Liver (tissue), 9 donors: ENCODE measurements around the gene CACNA1I. TPM values are rescaled to one million over a fixed set of nuclear protein-coding genes. Genes with fewer than 3 reads are reported as not detected.

Source experiments
- DNase-seq: peaks from one replicate; pipeline ENCODE4 v3.0.0-alpha.2; 2017; ENCODE audit warnings: low spot score
- H3K27ac ChIP-seq, 2 donors: one replicate each; pipeline ENCODE4 v1.7.0; 2013; ENCODE audit warnings: inconsistent platforms in 2 of 2, low read length in 2 of 2, control low read depth in 1 of 2, low read depth in 1 of 2, mild to moderate bottlenecking in 1 of 2
- H3K27me3 ChIP-seq, 4 donors: one replicate each; pipeline versions ENCODE4 v1.6.1 to v1.7.0; 2013; ENCODE audit warnings: low read length in 3 of 4, inconsistent platforms in 1 of 4, mild to moderate bottlenecking in 1 of 4, moderate library complexity in 1 of 4; ENCODE audit not compliant: control insufficient read depth in 4 of 4, insufficient read depth in 4 of 4
- H3K36me3 ChIP-seq, 4 donors: one replicate each; pipeline versions ENCODE4 v1.6.1 to v1.7.0; 2013; ENCODE audit warnings: low read length in 3 of 4, mild to moderate bottlenecking in 3 of 4, low read depth in 1 of 4, moderate library complexity in 1 of 4; ENCODE audit not compliant: control insufficient read depth in 4 of 4, insufficient read depth in 3 of 4
- H3K4me1 ChIP-seq, 4 donors: one replicate each; pipeline versions ENCODE4 v1.6.1 to v1.7.0; 2013; ENCODE audit warnings: low read length in 3 of 4, mild to moderate bottlenecking in 3 of 4, moderate library complexity in 1 of 4; ENCODE audit not compliant: control insufficient read depth in 4 of 4, insufficient read depth in 4 of 4
- H3K4me3 ChIP-seq, 3 donors: one replicate each; pipeline versions ENCODE4 v1.6.1 to v1.7.0; 2013; ENCODE audit warnings: low read length in 3 of 3, control low read depth in 1 of 3, low read depth in 1 of 3, mild to moderate bottlenecking in 1 of 3
- H3K9ac ChIP-seq, 2 donors: one replicate each; pipeline ENCODE4 v1.7.0; 2013; ENCODE audit warnings: low read length in 2 of 2, mild to moderate bottlenecking in 2 of 2, moderate library complexity in 2 of 2, control low read depth in 1 of 2, low read depth in 1 of 2
- H3K9me3 ChIP-seq, 4 donors: one replicate each; pipeline versions ENCODE4 v1.6.1 to v1.7.0; 2013; ENCODE audit warnings: low read length in 3 of 4; ENCODE audit not compliant: control insufficient read depth in 4 of 4
- EGR1 ChIP-seq, 2 donors: IDR thresholded peaks; 2 replicates each; pipeline ENCODE4 v1.6.1; 2016 to 2018; ENCODE audit warnings: antibody characterized with exemption in 2 of 2, low read depth in 2 of 2
- FOXA1 ChIP-seq: IDR thresholded peaks from 2 replicates; pipeline ENCODE4 v1.6.1; 2016; ENCODE audit warnings: antibody characterized with exemption
- FOXA2 ChIP-seq: IDR thresholded peaks from 2 replicates; pipeline ENCODE4 v1.6.1; 2016; ENCODE audit warnings: antibody characterized with exemption
- GABPA ChIP-seq, 2 donors: IDR thresholded peaks in 1 of 2; conservative IDR thresholded peaks in 1 of 2; 2 replicates each; pipeline ENCODE4 v1.6.1; 2016; ENCODE audit warnings: antibody characterized with exemption in 2 of 2, mild to moderate bottlenecking in 1 of 2, moderate library complexity in 1 of 2
- HNF4A ChIP-seq, 2 donors: conservative IDR thresholded peaks; 2 replicates each; pipeline ENCODE4 v1.6.1; 2016; ENCODE audit warnings: antibody characterized with exemption in 2 of 2, mild to moderate bottlenecking in 2 of 2
- HNF4G ChIP-seq: IDR thresholded peaks from 2 replicates; pipeline ENCODE4 v1.6.1; 2016; ENCODE audit warnings: antibody characterized with exemption
- JUND ChIP-seq, 2 donors: IDR thresholded peaks; 2 replicates each; pipeline ENCODE4 v1.6.1; 2016; ENCODE audit warnings: antibody characterized with exemption in 2 of 2
- NR2F2 ChIP-seq: IDR thresholded peaks from 2 replicates; pipeline ENCODE4 v1.6.1; 2016; ENCODE audit warnings: antibody characterized with exemption
- RAD21 ChIP-seq, 2 donors: IDR thresholded peaks; 2 replicates each; pipeline ENCODE4 v1.6.1; 2016; ENCODE audit warnings: antibody characterized with exemption in 2 of 2, mild to moderate bottlenecking in 2 of 2
- RXRA ChIP-seq, 2 donors: IDR thresholded peaks; 2 replicates each; pipeline ENCODE4 v1.6.1; 2017 to 2018; ENCODE audit warnings: antibody characterized with exemption in 2 of 2, mild to moderate bottlenecking in 1 of 2
- SP1 ChIP-seq: IDR thresholded peaks from 2 replicates; pipeline ENCODE4 v1.6.1; 2018; ENCODE audit warnings: antibody characterized with exemption, mild to moderate bottlenecking
- TAF1 ChIP-seq: conservative IDR thresholded peaks from 2 replicates; pipeline ENCODE4 v1.6.1; 2016; ENCODE audit warnings: antibody characterized with exemption, mild to moderate bottlenecking
- YY1 ChIP-seq: IDR thresholded peaks from 2 replicates; pipeline ENCODE4 v1.6.1; 2016; ENCODE audit warnings: antibody characterized with exemption, mild to moderate bottlenecking
- WGBS: extraction: QIAGEN DNeasy Blood & Tissue Kit; methylation state at CpG from one replicate; pipeline ENCODE4 v1.1.7; 2013; 5-methylcytosine and 5-hydroxymethylcytosine counted together
- polyA plus RNA-seq, 2 donors: library from polyadenylated mRNA; stranded (reverse) in 1 of 2; unstranded in 1 of 2; fragments of 200-250 nt in 1 of 2; fragments of >200 nt in 1 of 2; fragmentation: Nextera tagmentation in 1 of 2; extraction: Ambion mirVana in 1 of 2; gene quantifications; one replicate each; pipeline versions ENCODE4 v1.2.1 to v1.2.3, GENCODE V29; 2013 to 2015
- total RNA-seq, 2 donors: library from RNA; depleted of rRNA; stranded (reverse); fragments of >200 nt; gene quantifications; one replicate each; pipeline ENCODE4 v1.2.3, GENCODE V29; 2014
- TF ChIP-seq, protein P1 (sequence below): IDR thresholded peaks from 2 replicates; pipeline ENCODE4 v1.6.1; 2016; ENCODE audit warnings: antibody characterized with exemption
- TF ChIP-seq, protein P2 (sequence below): IDR thresholded peaks from 2 replicates; pipeline ENCODE4 v1.6.1; 2016; ENCODE audit warnings: antibody characterized with exemption
- TF ChIP-seq, protein P3 (sequence below): fragments of 150-350 bp; IDR thresholded peaks from 2 replicates; pipeline ENCODE4 v1.5.1; 2017; ENCODE audit warnings: improper control_type of control experiment, low read depth, low read length; ENCODE audit not compliant: missing input control
- TF ChIP-seq, protein P4 (sequence below): IDR thresholded peaks from 2 replicates; pipeline ENCODE4 v1.6.1; 2016; ENCODE audit warnings: antibody characterized with exemption, mild to moderate bottlenecking
- TF ChIP-seq, protein P5 (sequence below): IDR thresholded peaks from 2 replicates; pipeline ENCODE4 v1.6.1; 2016; ENCODE audit warnings: antibody characterized with exemption
- donor health status: healthy.
- donor health status: healthy.
- donor health status: healthy.
- donor health status: healthy.
- donor health status: healthy.

Gene CACNA1I
- total and polyA plus RNA-seq, 4 donors, result under 0.01 to 0.14 (median 0.01) TPM; not detected in 1

DNA sequence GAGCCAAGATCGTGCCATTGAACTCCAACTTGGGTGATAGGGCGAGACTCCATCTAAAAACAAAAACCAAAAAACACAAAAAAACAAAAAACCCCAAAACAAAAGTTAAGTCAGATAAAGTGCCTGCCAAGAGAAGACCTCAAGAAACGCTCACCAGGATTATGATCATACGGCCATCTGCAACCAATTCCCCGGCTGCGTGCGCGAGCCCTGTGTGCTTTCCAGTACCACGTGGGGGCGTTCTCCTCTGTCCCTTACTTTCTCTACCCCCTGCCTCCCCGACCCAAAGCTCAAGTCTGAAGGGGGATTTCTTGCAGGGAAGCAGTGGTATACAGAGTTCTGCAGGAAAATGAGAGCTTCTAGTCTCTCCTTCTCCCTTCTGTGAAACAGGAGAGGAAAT lies 27.5 kb upstream of the CACNA1I start:
- no peak for DNase-seq
- no peak overlapping the region for H3K27ac ChIP-seq
- H3K27me3 ChIP-seq, result peaks cover 0 to 5% (median 1%) of the 10 kb centered on the region in 4 donors
- no peaks in the 10 kb centered on the region for H3K9me3 ChIP-seq
- no peak overlapping the region for H3K4me3 ChIP-seq
- H3K4me1 ChIP-seq, result no peaks in the 10 kb centered on the region
- no peak overlapping the region for H3K9ac ChIP-seq
- WGBS, result 21% methylated on average over 11 of the region's 11 CpGs
- no peaks in the 10 kb centered on the region for H3K36me3 ChIP-seq
- TF ChIP-seq, protein P1, sequence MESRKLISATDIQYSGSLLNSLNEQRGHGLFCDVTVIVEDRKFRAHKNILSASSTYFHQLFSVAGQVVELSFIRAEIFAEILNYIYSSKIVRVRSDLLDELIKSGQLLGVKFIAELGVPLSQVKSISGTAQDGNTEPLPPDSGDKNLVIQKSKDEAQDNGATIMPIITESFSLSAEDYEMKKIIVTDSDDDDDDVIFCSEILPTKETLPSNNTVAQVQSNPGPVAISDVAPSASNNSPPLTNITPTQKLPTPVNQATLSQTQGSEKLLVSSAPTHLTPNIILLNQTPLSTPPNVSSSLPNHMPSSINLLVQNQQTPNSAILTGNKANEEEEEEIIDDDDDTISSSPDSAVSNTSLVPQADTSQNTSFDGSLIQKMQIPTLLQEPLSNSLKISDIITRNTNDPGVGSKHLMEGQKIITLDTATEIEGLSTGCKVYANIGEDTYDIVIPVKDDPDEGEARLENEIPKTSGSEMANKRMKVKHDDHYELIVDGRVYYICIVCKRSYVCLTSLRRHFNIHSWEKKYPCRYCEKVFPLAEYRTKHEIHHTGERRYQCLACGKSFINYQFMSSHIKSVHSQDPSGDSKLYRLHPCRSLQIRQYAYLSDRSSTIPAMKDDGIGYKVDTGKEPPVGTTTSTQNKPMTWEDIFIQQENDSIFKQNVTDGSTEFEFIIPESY, result no peak
- TF ChIP-seq, protein P2, sequence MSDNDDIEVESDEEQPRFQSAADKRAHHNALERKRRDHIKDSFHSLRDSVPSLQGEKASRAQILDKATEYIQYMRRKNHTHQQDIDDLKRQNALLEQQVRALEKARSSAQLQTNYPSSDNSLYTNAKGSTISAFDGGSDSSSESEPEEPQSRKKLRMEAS, result no peak
- TF ChIP-seq JUND (IDR thresholded peaks at IDR 0.05) (no peak), GABPA (IDR thresholded peaks at IDR 0.05 in 1 of 2, conservative IDR thresholded peaks at IDR 0.05 in 1 of 2) (no peak), HNF4G (no peak), FOXA2 (no peak), SP1 (no peak), HNF4A (conservative IDR thresholded peaks at IDR 0.05) (no peak), NR2F2 (no peak), EGR1 (IDR thresholded peaks at IDR 0.05; ENCODE audit: low read depth in 2 of 2) (no peak), RXRA (IDR thresholded peaks at IDR 0.05) (no peak), YY1 (no peak), TAF1 (no peak), RAD21 (IDR thresholded peaks at IDR 0.05) (no peak), FOXA1 (no peak)
- TF ChIP-seq, protein P3, sequence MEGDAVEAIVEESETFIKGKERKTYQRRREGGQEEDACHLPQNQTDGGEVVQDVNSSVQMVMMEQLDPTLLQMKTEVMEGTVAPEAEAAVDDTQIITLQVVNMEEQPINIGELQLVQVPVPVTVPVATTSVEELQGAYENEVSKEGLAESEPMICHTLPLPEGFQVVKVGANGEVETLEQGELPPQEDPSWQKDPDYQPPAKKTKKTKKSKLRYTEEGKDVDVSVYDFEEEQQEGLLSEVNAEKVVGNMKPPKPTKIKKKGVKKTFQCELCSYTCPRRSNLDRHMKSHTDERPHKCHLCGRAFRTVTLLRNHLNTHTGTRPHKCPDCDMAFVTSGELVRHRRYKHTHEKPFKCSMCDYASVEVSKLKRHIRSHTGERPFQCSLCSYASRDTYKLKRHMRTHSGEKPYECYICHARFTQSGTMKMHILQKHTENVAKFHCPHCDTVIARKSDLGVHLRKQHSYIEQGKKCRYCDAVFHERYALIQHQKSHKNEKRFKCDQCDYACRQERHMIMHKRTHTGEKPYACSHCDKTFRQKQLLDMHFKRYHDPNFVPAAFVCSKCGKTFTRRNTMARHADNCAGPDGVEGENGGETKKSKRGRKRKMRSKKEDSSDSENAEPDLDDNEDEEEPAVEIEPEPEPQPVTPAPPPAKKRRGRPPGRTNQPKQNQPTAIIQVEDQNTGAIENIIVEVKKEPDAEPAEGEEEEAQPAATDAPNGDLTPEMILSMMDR, result no peak
- TF ChIP-seq, protein P4, sequence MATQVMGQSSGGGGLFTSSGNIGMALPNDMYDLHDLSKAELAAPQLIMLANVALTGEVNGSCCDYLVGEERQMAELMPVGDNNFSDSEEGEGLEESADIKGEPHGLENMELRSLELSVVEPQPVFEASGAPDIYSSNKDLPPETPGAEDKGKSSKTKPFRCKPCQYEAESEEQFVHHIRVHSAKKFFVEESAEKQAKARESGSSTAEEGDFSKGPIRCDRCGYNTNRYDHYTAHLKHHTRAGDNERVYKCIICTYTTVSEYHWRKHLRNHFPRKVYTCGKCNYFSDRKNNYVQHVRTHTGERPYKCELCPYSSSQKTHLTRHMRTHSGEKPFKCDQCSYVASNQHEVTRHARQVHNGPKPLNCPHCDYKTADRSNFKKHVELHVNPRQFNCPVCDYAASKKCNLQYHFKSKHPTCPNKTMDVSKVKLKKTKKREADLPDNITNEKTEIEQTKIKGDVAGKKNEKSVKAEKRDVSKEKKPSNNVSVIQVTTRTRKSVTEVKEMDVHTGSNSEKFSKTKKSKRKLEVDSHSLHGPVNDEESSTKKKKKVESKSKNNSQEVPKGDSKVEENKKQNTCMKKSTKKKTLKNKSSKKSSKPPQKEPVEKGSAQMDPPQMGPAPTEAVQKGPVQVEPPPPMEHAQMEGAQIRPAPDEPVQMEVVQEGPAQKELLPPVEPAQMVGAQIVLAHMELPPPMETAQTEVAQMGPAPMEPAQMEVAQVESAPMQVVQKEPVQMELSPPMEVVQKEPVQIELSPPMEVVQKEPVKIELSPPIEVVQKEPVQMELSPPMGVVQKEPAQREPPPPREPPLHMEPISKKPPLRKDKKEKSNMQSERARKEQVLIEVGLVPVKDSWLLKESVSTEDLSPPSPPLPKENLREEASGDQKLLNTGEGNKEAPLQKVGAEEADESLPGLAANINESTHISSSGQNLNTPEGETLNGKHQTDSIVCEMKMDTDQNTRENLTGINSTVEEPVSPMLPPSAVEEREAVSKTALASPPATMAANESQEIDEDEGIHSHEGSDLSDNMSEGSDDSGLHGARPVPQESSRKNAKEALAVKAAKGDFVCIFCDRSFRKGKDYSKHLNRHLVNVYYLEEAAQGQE, result no peak
- TF ChIP-seq, protein P5, sequence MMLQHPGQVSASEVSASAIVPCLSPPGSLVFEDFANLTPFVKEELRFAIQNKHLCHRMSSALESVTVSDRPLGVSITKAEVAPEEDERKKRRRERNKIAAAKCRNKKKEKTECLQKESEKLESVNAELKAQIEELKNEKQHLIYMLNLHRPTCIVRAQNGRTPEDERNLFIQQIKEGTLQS, result no peak
